ENCODE measurements around the gene EHMT1.

DNA sequence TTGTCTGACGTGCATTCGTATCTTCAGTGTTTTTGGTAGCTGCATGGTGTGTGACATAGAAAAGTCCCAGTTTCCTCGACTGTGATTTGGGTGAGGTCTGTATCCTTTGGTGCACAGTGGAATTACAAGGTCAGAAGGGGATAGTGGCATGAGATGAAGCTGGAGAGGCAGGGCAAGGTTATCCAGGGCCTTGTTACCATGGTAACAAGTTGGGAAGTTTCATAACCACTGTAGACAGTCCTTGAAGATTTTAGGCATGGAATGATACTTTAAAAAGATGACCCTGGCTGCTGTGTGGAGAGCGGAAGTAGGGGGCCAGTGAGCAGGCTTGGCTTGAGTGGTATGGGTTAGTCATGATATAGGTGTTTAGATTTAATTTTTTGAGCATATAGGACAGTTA is 11.9 kb downstream of the EHMT1 start:
- no peak for TF ChIP-seq POLR2A (IDR thresholded peaks at IDR 0.05)
- TF ChIP-seq, protein P1, sequence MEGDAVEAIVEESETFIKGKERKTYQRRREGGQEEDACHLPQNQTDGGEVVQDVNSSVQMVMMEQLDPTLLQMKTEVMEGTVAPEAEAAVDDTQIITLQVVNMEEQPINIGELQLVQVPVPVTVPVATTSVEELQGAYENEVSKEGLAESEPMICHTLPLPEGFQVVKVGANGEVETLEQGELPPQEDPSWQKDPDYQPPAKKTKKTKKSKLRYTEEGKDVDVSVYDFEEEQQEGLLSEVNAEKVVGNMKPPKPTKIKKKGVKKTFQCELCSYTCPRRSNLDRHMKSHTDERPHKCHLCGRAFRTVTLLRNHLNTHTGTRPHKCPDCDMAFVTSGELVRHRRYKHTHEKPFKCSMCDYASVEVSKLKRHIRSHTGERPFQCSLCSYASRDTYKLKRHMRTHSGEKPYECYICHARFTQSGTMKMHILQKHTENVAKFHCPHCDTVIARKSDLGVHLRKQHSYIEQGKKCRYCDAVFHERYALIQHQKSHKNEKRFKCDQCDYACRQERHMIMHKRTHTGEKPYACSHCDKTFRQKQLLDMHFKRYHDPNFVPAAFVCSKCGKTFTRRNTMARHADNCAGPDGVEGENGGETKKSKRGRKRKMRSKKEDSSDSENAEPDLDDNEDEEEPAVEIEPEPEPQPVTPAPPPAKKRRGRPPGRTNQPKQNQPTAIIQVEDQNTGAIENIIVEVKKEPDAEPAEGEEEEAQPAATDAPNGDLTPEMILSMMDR (IDR thresholded peaks at IDR 0.05): no peak

Measured in Peyer's patch (tissue), 4 donors.